Prostate gland (tissue), 2 donors: ENCODE results near the gene SPOCK1.

Source experiments
- POLR2A ChIP-seq: fragments of 450-650 bp; IDR thresholded peaks from one replicate; pipeline ENCODE4 v1.6.1; 2016; ENCODE audit warnings: antibody characterized with exemption, mild to moderate bottlenecking
- POLR2AphosphoS5 ChIP-seq: sonication (generic); formaldehyde crosslinking; IDR thresholded peaks from one replicate; pipeline ENCODE4 v1.6.1; 2017; ENCODE audit warnings: antibody characterized with exemption
- TF ChIP-seq, protein P1 (sequence below), 4 experiments: fragments of 200-600 bp in 2 of 4; fragments of 450-650 bp in 2 of 4; sonication (generic) in 2 of 4; IDR thresholded peaks; 1 replicate in 3 of 4; 2 replicates in 1 of 4; pipeline ENCODE4 v1.5.1; 2016 to 2019; ENCODE audit warnings: antibody characterized with exemption in 4 of 4, mild to moderate bottlenecking in 2 of 4, moderate library complexity in 2 of 4

DNA sequence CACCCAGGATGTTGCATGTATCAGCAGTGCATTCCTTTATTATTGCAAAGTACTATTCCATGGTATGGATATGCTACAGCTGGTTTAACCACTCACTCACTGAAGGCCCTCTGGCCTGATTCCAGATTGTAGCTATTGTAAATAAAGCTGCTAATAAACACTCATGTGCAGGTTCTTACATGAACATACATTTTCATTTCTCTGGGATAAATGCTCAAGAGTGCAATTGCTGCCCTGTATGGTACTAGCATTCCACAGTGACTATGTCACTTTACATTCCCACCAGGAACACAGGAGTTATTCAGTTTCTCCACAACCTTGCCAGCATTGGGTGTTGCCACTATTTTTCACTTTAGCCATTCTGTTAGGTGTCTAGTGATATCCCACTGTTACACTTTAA is 267.6 kb downstream of the SPOCK1 start:
- TF ChIP-seq POLR2AphosphoS5 (no peak), POLR2A (no peak)
- TF ChIP-seq, protein P1, sequence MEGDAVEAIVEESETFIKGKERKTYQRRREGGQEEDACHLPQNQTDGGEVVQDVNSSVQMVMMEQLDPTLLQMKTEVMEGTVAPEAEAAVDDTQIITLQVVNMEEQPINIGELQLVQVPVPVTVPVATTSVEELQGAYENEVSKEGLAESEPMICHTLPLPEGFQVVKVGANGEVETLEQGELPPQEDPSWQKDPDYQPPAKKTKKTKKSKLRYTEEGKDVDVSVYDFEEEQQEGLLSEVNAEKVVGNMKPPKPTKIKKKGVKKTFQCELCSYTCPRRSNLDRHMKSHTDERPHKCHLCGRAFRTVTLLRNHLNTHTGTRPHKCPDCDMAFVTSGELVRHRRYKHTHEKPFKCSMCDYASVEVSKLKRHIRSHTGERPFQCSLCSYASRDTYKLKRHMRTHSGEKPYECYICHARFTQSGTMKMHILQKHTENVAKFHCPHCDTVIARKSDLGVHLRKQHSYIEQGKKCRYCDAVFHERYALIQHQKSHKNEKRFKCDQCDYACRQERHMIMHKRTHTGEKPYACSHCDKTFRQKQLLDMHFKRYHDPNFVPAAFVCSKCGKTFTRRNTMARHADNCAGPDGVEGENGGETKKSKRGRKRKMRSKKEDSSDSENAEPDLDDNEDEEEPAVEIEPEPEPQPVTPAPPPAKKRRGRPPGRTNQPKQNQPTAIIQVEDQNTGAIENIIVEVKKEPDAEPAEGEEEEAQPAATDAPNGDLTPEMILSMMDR (IDR thresholded peaks at IDR 0.05), result no peak
